HG03045 (cell line): ENCODE data around the gene C2orf15.
A peak's percentile ranks its signal among the peaks of the same experiment; 100 is the strongest.
"Not testable (repeated sequence)": the region's sequence is repeated elsewhere in the genome, so short reads cannot be mapped to it uniquely, and the experiment has no call there.

Experiments
- ATAC-seq: cut with Tn5 transposase; IDR thresholded peaks from one replicate; pipeline ENCODE4 v1.9.1; 2021; ENCODE audit warnings: mild to moderate bottlenecking, moderate library complexity; ENCODE audit not compliant: unreplicated experiment

Gene C2orf15, protein sequence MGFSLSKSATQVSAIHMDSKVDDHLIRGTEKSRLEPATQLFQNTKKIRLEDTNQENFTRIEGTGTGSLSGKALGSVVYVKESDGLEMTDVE

DNA sequence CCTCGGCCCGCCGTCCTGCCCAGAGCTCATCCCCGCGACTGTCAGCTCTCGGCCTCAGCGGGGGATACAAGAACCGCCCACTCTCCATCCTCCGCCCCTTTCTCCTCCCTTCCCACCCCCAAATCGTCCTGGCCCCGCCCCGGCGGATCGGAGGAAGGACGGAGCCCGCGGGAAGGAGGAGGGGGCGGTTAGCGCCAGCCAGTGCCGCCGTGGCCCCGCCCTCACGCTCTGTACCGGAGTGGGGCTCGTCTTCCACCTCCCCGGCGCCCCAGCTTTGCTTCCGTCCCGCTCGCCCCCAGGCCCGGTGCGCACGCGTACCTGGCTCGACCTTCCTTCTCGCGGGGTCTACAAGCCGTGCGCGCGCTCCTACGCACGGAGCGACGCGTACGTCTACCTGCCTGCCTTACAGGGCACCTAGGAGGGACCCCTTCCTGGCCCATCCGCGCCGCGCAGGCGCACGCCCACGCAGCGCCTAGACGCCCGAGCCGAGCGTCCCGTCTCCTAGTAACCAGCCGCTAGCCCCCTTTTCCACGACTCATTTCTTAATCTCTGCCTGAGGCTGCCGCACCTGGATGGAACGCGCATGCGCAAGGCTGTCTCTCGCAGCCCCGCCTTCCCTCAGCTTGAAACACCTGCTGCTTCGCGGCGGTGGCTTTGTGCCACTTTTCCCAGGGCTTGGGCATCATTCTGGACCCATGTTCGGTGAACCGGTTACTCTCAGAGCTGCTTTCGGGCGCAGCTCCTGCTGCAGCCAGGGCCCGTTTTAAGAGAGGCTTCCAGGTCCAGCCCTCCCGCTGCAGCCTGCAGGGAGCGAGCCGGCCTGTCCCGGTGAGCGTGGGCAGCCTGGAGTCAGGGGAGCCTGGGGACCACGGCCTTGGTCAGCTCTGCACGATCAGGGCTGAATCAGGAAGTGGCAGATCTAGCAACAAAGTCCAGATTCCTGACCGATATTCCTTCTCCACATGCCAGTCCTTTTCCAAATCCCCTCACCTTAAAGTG lies at the start of gene C2orf15:
C2orf15 (plus strand) TSS at position 598 of the 999 bp plus-strand sequence. CDS start 8,852 bp downstream, outside the sequence.
- ATAC-seq = peak; percentile 92

DNA sequence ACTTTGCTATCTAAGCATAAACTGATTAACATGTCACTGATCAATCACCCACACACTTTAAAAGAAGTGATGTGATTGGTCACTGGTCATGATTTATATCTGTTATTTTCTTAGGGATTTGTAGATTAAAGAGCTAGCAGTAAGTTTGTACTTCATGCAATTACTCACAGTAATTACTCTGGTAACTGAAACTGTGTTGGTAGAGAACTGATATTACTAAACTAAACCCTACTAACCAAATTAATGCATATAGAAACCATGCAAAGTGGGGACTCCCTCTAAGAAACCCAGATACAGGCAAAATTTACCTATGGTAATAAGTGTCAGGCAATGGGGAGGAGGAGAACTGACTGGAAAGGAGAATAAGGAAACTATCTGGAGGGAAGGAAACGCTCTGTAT lies 44.8 kb upstream of the C2orf15 start:
- ATAC-seq = no peak

DNA sequence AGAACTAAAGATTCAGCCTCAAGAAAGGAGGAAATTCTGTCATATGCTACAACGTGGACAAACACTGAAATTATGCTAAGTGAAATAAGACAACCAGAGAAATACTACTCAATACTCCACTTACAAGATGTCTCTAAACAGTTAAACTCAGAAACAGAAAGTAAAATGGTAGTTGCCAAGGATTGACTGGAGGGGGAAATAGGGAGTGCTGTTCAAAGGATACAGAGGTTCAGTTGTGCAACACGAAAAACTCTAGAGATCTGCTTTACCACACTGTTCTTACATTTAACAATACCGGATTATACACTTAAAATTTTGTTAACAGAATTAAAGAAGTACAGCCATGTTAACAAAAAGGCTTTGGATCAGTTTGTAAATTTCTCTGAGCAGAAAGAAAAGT lies 39.8 kb upstream of the C2orf15 start:
- ATAC-seq = no peak

DNA sequence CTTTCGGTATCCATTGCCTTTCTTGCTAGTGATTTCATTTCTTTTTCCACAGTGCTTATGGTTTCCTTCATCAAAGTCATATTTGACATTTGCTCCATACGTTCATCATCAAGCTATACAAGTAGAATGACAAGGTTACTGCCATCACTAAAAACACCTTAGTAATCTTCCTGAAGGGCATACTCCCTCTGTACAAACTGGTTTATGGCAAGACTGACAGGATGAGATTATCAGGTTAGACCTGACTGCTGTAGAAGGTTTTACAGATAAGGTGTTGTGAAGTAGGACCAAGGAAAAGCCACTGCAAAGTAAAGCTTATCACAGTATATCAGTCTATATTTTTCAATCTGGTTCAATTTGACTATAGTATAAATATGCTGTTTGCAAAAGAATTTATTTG lies 37.5 kb upstream of the C2orf15 start:
- no peak for ATAC-seq

DNA sequence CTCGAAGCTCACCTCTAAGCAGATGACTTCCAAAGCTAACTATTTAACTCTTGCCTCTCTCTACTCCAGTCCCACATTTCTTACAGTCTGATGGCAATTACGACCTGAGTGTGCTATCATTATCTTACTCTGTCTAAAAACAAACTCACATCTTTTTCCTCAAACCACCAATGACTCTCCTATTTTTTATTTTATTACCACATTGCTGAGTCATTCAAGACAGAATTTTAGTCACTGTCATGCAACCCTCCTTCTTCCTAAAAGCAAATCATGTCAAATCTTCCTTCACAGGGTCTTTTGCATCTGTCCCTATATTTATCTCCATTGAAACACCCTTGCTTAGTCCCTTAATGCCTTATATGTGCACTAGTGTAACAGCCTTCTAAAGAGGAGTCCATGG lies 34.6 kb upstream of the C2orf15 start:
- no peak for ATAC-seq

DNA sequence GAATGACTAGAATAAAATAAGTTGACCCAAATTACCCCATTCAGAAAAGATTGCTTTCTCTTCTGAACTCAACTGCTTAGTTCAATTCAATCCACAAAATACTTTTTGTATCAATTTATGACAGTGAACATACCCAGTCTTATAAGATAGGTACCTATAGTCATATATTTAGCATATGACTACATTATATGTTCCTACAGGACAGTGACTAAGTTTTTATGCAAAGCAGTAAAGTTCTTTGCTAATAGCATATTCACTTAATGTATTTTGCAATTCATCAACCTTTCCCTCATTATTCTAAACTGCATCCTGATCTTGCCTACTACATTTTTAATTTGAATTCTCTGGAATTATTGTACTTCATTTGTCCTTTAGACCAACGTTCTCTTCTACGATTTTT lies 30.3 kb upstream of the C2orf15 start:
- no peak for ATAC-seq

DNA sequence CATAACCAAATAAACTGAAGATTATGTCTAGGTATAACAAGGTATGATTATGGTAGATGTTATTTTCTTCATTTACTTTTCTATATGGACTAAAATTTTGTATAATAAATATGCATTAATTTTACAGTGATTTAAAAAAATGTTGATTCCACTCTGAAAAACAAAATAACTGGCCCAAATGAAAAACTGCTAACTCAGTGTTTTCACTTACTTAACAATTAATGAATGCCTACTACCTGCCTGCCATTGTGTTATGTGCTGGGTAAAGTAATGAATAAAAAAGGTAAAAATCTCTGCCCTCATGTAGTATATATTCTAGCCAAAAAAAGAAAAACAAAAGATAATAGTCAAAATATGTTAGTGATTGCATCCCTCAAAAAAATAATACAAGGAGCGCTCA lies 29.6 kb upstream of the C2orf15 start:
- no peak for ATAC-seq

DNA sequence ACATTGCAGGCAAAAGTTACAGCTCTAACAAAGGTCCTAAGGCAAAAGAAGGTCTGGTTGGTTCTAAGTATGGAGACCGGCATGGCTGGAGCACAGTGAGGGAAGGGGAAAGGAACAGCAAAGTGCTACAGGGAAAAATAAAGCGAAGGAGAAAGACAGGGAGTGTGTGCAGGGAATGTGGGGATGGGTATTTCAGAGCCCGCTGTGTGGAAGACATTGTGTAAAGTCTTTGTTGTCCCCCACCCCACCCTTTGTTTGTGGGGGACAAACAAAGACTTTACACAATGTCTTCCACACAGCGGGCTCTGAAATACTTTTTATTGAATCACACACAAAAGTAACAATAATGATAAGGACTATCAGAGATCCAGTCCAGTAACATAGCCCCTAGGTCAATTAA lies 28.9 kb upstream of the C2orf15 start:
- no peak for ATAC-seq

DNA sequence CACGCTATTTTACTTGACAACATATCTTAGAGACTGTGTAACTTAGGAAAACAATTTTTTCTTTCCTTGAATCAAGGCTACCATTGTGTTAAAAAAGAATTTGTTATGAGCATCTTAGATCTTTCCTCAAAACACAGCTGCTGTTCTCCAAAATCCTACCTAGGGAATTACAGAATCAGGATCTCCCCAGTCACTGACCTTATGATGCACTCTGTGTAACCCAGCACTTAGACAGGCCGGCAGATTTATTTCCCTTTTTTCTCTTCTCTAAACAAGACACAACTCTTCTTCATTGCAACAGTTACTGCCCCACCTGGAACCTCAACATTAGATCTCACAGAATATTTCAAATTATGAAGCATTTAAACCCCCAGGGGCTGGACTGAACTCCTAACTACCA lies 13.5 kb upstream of the C2orf15 start:
- ATAC-seq = no peak

DNA sequence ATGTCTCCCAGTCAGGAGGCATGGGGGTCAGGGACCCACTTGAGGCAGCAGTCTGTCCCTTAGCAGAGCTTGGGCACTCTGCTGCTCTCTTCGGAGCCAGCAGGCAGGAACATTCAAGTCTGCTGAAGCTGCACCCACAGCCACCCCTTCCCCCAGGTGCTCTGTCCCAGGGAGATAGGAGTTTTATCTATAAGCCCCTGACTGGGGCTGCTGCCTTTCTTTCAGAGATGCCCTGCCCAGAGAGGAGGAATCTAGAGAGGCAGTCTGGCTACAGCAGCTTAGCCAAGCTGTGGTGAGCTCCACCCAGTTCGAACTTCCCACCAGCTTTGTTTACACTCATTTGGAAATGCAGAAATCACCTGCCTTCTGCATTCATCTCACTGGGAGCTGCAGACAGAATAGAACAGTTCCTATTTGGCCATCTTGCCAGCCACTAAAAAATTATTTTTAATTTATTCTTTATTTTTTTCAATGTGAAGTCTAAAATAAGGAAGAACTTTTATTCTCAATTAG lies 6.4 kb upstream of the C2orf15 start:
- ATAC-seq = not testable (repeated sequence)

DNA sequence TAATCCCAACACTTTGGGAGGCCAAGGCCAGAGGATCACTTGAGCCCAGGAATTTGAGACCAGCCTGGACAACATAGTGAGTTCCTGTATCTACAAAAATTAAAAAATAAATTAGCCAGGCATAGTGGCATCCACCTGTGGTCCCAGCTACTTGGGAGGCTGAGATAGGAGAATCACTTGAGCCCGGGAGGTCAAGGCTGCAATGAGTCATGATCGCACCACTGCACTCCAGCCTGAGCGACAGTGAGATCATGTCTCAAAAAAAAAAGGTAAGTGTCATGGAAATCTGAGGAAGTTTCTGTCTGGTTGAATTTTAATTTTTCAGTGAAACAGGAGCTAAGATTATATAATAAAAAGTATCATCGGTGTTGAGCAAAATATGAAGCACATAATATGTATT lies 2.5 kb upstream of the C2orf15 start:
- ATAC-seq = no peak

DNA sequence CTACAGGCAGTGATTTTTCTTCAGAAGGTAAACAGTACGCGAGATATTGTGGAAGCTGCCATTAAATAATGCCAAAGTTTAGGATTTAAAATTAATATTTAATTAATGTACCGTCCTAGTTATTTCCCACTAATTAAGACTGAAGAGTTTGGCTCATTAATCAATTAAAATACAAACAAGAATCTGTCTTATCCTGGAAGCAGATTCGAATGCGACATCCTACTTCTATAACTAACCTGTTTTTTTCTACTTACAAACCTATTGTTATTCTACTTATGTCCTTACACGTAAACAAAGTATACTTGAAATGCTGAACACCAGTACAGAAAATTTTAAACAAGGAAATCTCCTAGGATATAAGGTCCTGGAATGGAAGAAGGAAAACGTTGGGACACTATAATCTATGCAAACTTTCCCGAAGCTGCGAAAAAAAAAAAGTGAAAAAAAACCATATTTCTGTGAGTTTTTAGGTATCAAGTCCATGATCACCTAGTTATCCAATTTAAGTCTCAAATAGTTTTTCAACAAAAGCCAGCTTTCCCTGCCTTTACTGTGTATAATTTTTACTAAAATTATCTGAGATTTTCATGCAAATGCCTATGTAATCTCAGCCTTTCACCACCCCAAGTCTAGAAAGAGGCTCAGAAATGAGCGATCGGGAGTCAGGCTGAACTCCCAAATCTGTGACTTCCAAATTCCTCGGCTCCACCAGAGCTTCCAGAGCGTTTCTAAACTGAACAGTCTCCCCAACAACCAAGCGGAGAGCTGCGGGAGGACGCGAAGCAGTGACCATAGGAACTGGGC lies 1.2 kb upstream of the C2orf15 start:
- ATAC-seq = no peak

DNA sequence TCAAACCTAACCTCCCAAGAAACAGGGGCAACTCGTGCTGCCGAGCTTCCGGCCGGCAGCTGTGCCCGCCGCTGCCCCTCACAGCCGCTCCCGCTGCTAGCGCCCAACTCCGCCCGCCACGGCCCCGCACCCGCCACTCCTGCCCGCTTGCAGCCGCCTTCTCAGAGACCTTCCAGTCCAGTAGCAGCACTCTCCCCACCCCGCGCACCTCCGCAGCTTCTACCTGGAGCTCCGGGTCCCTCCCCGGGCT lies 722 bp upstream of the C2orf15 start:
- peak; percentile 31 for ATAC-seq

DNA sequence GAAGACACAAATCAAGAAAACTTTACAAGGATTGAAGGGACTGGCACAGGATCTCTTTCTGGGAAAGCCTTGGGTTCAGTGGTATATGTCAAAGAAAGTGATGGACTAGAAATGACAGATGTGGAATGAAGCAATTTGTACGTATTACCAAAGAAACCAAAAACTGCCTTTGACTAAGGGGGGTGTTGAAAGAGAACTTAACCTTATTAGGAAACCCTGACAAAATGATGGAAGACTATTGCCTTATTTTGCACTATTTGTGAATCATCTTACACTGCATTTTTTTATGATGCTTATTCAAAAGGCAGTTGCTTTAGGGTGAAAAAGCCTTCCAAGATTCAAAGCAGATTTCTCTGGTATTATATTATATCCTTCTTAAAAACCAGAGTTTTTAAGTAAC lies 9.2 kb downstream of the C2orf15 start:
- no peak for ATAC-seq

DNA sequence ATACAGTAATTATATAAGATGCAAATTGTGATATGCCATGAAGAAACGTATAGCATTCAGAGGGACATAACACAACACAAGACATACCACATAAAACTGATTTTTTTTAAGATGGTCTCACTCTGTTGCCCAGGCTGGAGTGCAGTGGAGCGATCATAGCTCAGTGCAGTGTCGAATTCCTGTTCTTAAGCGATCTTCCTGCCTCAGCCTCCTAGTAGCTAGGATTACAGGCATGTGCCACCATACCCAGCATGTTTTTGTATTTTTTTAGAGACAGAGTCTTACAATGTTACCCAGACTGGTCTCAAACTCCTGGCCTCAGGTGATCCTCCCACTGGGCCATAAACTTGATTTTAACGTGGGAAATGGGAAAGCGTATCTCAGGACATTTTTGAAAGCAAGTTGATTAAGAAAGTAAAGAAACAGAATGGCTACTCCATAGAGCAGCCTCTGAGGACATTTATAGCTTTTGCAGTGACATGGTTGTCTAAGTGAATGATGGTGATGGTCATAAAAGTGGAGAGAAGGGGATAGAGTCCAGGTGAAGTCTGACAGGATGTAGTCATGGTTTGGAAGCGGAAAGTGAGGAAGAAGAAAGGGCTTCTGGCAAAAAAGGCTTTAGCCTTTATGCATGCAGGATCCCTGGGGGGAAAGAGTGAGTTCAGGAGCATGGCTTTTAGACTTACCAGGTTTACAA lies 10.8 kb downstream of the C2orf15 start:
- ATAC-seq = no peak

DNA sequence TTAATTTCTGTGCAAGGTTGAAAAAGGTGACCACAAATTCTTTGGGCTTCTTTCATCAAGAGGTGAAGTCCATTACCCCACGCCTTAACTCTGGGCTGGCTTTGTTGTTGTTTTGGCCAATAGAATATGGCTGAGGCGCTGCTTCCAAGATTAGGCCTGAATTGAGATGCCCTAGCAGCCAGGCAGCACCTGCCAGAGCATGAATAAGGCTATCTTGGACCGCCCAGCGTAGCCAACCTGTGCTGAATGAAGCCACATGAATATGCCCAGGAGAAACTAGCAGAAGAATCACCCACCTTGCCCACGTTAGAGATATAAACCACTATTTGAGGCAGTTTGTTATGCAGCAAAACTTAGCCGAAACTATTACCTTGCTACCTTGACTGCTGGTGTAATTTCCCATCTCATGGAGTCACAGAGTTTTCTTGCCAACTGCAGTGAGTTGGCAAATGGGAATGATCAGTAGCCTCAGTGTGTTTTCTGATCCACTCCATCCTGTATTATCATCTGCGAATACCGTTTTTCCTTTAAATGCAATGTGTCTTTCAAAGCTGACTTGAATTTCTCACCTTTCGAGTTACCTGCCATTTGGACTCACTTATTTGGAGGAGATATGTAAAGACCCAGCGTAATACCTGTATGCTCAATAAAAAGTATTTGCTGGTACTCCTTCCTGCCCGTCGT lies 12.6 kb downstream of the C2orf15 start:
- ATAC-seq = no peak

DNA sequence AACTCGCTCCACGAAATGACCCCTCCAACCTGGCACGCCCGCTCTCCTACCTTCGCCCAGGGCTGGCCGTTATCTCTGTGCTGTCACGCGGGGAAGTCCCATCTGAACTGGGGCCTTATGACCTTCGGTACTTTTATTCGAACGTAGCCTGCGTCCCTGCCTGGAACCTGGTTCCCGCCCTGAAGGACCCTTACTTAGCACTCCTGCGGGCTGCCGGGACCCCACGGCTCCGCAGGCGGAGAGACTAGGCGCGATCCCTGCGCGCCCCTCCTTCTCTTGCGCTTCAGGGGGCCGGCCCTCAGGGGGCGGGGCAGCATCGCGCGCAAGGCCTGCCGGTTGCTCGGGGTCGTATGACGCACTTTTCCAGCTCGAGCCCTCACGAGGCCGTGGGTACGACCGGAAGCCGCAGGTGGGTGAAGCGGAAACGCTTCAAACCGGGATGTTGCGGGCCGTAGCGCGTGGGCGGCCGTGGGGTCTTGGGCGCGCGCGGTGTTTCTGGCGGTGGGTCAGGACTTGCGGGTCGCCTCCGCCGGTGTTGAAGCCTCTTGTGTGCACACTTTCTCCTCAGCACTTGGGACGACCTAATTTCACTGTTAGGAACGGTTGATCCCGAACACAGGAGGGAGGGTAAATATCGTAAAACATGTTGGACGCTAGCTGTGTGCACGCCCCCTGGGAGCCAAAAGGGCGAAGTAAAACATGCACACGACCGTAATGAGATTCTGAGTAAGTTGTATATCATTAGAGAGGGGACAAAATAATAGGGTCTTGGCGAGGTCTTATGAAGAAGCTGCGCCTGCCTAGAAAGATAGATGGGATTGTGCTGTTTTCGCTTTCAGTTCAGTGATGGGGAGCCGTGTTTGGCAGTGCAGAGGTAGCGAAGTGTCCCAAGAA lies 13.4 kb downstream of the C2orf15 start, which contains the start of the genes LIPT1 and TSGA10:
LIPT1 (plus strand) TSS at position 325 of the 894 bp plus-strand sequence. CDS start 6,991 bp downstream, outside the sequence.
TSGA10 (minus strand) TSS at position 300 of the 894 bp plus-strand sequence. CDS start 45,503 bp downstream, outside the sequence.
- ATAC-seq = peak; percentile 99

DNA sequence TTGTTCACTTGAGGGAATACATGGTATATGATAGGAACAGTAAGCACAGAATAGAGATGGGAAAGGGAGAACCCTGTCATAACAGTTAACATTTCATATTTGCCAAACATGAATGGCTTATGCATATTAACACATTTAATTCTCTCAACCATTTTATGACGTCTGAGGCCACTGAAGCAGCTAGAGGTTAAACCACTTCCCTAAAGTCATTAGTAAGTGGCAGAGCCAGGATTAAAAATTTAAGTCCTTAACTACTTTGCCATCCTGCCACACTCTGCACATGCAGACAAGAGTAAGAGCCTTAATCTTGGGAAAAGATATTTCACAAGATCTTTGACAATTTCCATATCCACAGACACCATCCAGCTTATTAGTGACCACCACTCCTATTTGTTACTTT lies 15.4 kb downstream of the C2orf15 start:
- no peak for ATAC-seq

DNA sequence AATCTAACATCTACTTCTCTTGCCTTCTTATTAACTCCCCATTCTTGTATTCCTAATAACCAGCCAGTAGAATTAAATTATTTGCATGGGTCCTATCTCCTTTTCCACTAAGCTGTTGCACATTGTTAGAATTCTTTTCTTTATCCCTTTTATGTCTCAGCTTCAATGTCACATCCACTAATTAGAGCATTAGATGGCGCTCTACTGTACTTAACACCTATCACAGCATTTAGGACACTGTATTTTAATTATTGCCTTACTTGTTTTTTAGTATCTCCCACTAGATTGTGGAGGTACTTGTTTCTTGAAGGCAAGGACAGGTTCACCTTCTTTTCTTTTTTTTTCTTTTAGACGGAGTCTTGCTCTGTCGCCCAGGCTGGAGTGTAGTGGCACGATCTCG lies 17.1 kb downstream of the C2orf15 start:
- ATAC-seq = no peak
